ENCODE results near the gene ANKFN1. TPM values are rescaled to one million over a fixed set of nuclear protein-coding genes. Genes with fewer than 3 reads are reported as not detected.

The ANKFN1 gene
- total RNA-seq, 1 experiment from 2014 or later = not detected

GRCh38 chr17:56231252-56231651 is 78.0 kb downstream of the ANKFN1 start:
- no TSS peak for BruUV-seq (replicated peaks)
- no peaks in the 10 kb centered on the region for H3K27me3 Mint-ChIP-seq (ENCODE audit: unreplicated experiment)
- no peak overlapping the region for H3K27ac Mint-ChIP-seq (ENCODE audit: unreplicated experiment)
- H3K9me3 Mint-ChIP-seq (ENCODE audit: low read depth, unreplicated experiment) = no peaks in the 10 kb centered on the region
- CTCF ChIA-PET = no interaction called here
- no peak overlapping the region for H3K4me3 Mint-ChIP-seq (ENCODE audit: low read depth, unreplicated experiment)
- intact Hi-C loops (cut with micrococcal nuclease; ENCODE audit: unreplicated experiment) = no loop called here
- TF ChIP-seq CTCF (IDR thresholded peaks at IDR 0.05; ENCODE audit: unreplicated experiment) = no peak
- no peaks in the 10 kb centered on the region for H3K4me1 Mint-ChIP-seq (ENCODE audit: low read depth, unreplicated experiment)
- DNase-seq = no peak
- H3K36me3 Mint-ChIP-seq (ENCODE audit: insufficient read depth, unreplicated experiment) = no peaks in the 10 kb centered on the region

GRCh38 chr17:56231693-56232092 is 78.4 kb downstream of the ANKFN1 start:
- no peaks in the 10 kb centered on the region for H3K27me3 Mint-ChIP-seq (ENCODE audit: unreplicated experiment)
- H3K9me3 Mint-ChIP-seq (ENCODE audit: low read depth, unreplicated experiment) = no peaks in the 10 kb centered on the region
- intact Hi-C loops (cut with micrococcal nuclease; ENCODE audit: unreplicated experiment) = no loop called here
- no peaks in the 10 kb centered on the region for H3K36me3 Mint-ChIP-seq (ENCODE audit: insufficient read depth, unreplicated experiment)
- H3K27ac Mint-ChIP-seq (ENCODE audit: unreplicated experiment) = no peak overlapping the region
- DNase-seq = no peak
- no TSS peak for BruUV-seq (replicated peaks)
- no peaks in the 10 kb centered on the region for H3K4me1 Mint-ChIP-seq (ENCODE audit: low read depth, unreplicated experiment)
- H3K4me3 Mint-ChIP-seq (ENCODE audit: low read depth, unreplicated experiment) = no peak overlapping the region
- TF ChIP-seq CTCF (IDR thresholded peaks at IDR 0.05; ENCODE audit: unreplicated experiment) = no peak
- CTCF ChIA-PET = no interaction called here

GRCh38 chr17:56244268-56244890 is 91.1 kb downstream of the ANKFN1 start:
- no peak for TF ChIP-seq CTCF (IDR thresholded peaks at IDR 0.05; ENCODE audit: unreplicated experiment)
- Mint-ChIP-seq H3K4me3 (ENCODE audit: low read depth, unreplicated experiment) (no peak overlapping the region), H3K27me3 (ENCODE audit: unreplicated experiment) (no peaks in the 10 kb centered on the region), H3K36me3 (ENCODE audit: insufficient read depth, unreplicated experiment) (no peaks in the 10 kb centered on the region), H3K27ac (ENCODE audit: unreplicated experiment) (no peak overlapping the region), H3K4me1 (ENCODE audit: low read depth, unreplicated experiment) (no peaks in the 10 kb centered on the region), H3K9me3 (ENCODE audit: low read depth, unreplicated experiment) (no peaks in the 10 kb centered on the region)
- intact Hi-C loops (cut with micrococcal nuclease; ENCODE audit: unreplicated experiment) = no loop called here
- no peak for DNase-seq
- CTCF ChIA-PET = no interaction called here
- no TSS peak for BruUV-seq (replicated peaks)

- CTCF ChIA-PET = no interaction called here
- DNase-seq = no peak
- no peak for TF ChIP-seq CTCF (IDR thresholded peaks at IDR 0.05; ENCODE audit: unreplicated experiment)
- H3K27me3 Mint-ChIP-seq (ENCODE audit: unreplicated experiment) = no peaks in the 10 kb centered on the region
- H3K36me3 Mint-ChIP-seq (ENCODE audit: insufficient read depth, unreplicated experiment) = no peaks in the 10 kb centered on the region
- BruUV-seq (replicated peaks) = no TSS peak
- no peaks in the 10 kb centered on the region for H3K9me3 Mint-ChIP-seq (ENCODE audit: low read depth, unreplicated experiment)
- no peak overlapping the region for H3K27ac Mint-ChIP-seq (ENCODE audit: unreplicated experiment)
- no peaks in the 10 kb centered on the region for H3K4me1 Mint-ChIP-seq (ENCODE audit: low read depth, unreplicated experiment)
- H3K4me3 Mint-ChIP-seq (ENCODE audit: low read depth, unreplicated experiment) = no peak overlapping the region
- intact Hi-C loops (cut with micrococcal nuclease; ENCODE audit: unreplicated experiment) = no loop called here
Observed at GRCh38 chr17:56247816-56248215, 94.5 kb downstream of the ANKFN1 start.

Measured in Calu3 (cell line).